ENCODE measurements around the gene DAD1.

The DAD1 gene

DNA sequence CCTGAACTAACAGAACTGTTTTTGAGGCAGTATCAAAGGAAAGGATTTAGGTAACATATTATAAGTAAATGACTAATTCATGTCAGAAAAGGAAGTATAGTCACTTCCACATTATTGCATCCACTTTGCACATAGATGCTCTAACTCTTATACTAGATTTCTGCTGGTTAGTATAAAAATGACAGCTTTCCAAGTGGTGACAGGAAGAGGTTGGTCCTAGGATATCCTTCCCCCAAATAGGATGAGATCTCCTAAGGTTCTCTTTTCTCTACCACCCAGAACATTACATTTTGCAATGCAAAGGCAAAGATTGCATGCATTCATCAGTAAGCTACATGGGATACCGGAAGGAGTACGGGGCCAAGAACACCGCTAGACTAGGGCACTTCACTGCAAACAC, 15.2 kb downstream of the DAD1 start:
- POLR2A ChIA-PET = no interaction called here
- peaks cover 2% of the 10 kb centered on the region; the same call in 1 of the 2 replicates for H3K4me1 ChIP-seq (ENCODE audit: control insufficient read depth, insufficient read depth, low read length)

DNA sequence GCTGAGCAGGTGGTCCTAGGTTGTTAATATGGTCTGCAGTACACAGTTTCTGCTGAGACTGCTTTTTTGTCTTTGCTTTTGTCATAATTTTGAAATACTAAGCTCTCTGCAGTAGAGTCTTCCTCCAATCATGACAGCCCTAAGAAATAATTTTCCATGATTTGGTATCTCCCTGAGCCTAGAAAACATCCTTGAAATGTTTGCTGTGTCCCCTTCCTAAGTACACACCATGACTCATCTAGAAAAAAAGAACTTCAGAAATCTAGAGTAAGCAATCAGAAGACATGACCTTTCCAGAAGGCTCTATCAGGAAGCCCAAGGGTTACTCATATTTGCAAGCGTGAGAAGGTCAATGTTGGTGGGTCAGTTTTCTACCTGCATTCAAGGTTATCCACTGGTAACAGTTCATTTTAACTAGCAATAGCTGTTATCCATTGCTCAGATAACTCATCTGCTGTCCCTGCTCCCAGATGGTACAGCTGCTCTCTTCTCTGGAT, 16.4 kb downstream of the DAD1 start:
- H3K36me3 ChIP-seq (ENCODE audit: control insufficient read depth in 2 of 2, insufficient read depth in 1 of 2, low read length in 2 of 2) = peaks cover 65 to 66% of the 10 kb centered on the region in 2 experiments
- H3K9me3 ChIP-seq (ENCODE audit: control insufficient read depth, insufficient read depth, low read depth, low read length) = no peaks in the 10 kb centered on the region
- CTCF ChIA-PET = interaction anchor here (0.8 to 4.6 kb wide), 11 partner anchors 12 to 281 kb away, joined by 3 to 91 read pairs (median 32); partner anchors contain the start of genes DAD1 and OR6J1
- no peak overlapping the region for H3K4me3 ChIP-seq (ENCODE audit: low read depth, low read length)
- TF ChIP-seq, protein P1, sequence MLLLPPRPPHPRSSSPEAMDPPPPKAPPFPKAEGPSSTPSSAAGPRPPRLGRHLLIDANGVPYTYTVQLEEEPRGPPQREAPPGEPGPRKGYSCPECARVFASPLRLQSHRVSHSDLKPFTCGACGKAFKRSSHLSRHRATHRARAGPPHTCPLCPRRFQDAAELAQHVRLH (tag by site-specific recombination; IDR thresholded peaks at IDR 0.05) = no peak
- TF ChIP-seq, protein P2, sequence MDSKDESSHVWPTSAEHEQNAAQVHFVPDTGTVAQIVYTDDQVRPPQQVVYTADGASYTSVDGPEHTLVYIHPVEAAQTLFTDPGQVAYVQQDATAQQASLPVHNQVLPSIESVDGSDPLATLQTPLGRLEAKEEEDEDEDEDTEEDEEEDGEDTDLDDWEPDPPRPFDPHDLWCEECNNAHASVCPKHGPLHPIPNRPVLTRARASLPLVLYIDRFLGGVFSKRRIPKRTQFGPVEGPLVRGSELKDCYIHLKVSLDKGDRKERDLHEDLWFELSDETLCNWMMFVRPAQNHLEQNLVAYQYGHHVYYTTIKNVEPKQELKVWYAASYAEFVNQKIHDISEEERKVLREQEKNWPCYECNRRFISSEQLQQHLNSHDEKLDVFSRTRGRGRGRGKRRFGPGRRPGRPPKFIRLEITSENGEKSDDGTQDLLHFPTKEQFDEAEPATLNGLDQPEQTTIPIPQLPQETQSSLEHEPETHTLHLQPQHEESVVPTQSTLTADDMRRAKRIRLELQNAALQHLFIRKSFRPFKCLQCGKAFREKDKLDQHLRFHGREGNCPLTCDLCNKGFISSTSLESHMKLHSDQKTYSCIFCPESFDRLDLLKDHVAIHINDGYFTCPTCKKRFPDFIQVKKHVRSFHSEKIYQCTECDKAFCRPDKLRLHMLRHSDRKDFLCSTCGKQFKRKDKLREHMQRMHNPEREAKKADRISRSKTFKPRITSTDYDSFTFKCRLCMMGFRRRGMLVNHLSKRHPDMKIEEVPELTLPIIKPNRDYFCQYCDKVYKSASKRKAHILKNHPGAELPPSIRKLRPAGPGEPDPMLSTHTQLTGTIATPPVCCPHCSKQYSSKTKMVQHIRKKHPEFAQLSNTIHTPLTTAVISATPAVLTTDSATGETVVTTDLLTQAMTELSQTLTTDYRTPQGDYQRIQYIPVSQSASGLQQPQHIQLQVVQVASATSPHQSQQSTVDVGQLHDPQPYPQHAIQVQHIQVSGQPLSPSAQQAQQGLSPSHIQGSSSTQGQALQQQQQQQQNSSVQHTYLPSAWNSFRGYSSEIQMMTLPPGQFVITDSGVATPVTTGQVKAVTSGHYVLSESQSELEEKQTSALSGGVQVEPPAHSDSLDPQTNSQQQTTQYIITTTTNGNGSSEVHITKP (tag by site-specific recombination; IDR thresholded peaks at IDR 0.05) = peak; percentile 57
- TF ChIP-seq, protein P3, sequence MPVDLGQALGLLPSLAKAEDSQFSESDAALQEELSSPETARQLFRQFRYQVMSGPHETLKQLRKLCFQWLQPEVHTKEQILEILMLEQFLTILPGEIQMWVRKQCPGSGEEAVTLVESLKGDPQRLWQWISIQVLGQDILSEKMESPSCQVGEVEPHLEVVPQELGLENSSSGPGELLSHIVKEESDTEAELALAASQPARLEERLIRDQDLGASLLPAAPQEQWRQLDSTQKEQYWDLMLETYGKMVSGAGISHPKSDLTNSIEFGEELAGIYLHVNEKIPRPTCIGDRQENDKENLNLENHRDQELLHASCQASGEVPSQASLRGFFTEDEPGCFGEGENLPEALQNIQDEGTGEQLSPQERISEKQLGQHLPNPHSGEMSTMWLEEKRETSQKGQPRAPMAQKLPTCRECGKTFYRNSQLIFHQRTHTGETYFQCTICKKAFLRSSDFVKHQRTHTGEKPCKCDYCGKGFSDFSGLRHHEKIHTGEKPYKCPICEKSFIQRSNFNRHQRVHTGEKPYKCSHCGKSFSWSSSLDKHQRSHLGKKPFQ (tag by site-specific recombination; IDR thresholded peaks at IDR 0.05) = no peak
- peaks cover 2% of the 10 kb centered on the region; the same call in 1 of the 2 replicates for H3K4me1 ChIP-seq (ENCODE audit: control insufficient read depth, insufficient read depth, low read length)
- POLR2A ChIA-PET = no interaction called here
- H3K27ac ChIP-seq (ENCODE audit: extremely low read depth, low read depth, low read length) = no peak overlapping the region

More for the DNA sequence above, 15.2 kb downstream of the DAD1 start:
- H3K27ac ChIP-seq (ENCODE audit: extremely low read depth, low read depth, low read length) = no peak overlapping the region
- CTCF ChIA-PET = interaction anchor here (0.7 to 1.4 kb wide), 3 partner anchors 17 to 249 kb away, joined by 3 to 4 read pairs (median 4); no protein-coding TSS in a partner anchor
- TF ChIP-seq, protein P4, sequence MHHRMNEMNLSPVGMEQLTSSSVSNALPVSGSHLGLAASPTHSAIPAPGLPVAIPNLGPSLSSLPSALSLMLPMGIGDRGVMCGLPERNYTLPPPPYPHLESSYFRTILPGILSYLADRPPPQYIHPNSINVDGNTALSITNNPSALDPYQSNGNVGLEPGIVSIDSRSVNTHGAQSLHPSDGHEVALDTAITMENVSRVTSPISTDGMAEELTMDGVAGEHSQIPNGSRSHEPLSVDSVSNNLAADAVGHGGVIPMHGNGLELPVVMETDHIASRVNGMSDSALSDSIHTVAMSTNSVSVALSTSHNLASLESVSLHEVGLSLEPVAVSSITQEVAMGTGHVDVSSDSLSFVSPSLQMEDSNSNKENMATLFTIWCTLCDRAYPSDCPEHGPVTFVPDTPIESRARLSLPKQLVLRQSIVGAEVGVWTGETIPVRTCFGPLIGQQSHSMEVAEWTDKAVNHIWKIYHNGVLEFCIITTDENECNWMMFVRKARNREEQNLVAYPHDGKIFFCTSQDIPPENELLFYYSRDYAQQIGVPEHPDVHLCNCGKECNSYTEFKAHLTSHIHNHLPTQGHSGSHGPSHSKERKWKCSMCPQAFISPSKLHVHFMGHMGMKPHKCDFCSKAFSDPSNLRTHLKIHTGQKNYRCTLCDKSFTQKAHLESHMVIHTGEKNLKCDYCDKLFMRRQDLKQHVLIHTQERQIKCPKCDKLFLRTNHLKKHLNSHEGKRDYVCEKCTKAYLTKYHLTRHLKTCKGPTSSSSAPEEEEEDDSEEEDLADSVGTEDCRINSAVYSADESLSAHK (tag by site-specific recombination; IDR thresholded peaks at IDR 0.05) = no peak
- TF ChIP-seq OSR2 (tag by site-specific recombination; IDR thresholded peaks at IDR 0.05) = no peak
- TF ChIP-seq MZF1 (tag by site-specific recombination; IDR thresholded peaks at IDR 0.05; ENCODE audit: borderline replicate concordance) = no peak
- TF ChIP-seq ZNF776 (tag by site-specific recombination; IDR thresholded peaks at IDR 0.05; ENCODE audit: borderline replicate concordance) = no peak
- no peak for TF ChIP-seq ZNF16 (tag by site-specific recombination; IDR thresholded peaks at IDR 0.05; ENCODE audit: low read depth)
- H3K9me3 ChIP-seq (ENCODE audit: control insufficient read depth, insufficient read depth, low read depth, low read length) = no peaks in the 10 kb centered on the region
- no peak overlapping the region for H3K4me3 ChIP-seq (ENCODE audit: low read depth, low read length)
- peaks cover 58 to 59% of the 10 kb centered on the region in 2 experiments for H3K36me3 ChIP-seq (ENCODE audit: control insufficient read depth in 2 of 2, insufficient read depth in 1 of 2, low read length in 2 of 2)

DNA sequence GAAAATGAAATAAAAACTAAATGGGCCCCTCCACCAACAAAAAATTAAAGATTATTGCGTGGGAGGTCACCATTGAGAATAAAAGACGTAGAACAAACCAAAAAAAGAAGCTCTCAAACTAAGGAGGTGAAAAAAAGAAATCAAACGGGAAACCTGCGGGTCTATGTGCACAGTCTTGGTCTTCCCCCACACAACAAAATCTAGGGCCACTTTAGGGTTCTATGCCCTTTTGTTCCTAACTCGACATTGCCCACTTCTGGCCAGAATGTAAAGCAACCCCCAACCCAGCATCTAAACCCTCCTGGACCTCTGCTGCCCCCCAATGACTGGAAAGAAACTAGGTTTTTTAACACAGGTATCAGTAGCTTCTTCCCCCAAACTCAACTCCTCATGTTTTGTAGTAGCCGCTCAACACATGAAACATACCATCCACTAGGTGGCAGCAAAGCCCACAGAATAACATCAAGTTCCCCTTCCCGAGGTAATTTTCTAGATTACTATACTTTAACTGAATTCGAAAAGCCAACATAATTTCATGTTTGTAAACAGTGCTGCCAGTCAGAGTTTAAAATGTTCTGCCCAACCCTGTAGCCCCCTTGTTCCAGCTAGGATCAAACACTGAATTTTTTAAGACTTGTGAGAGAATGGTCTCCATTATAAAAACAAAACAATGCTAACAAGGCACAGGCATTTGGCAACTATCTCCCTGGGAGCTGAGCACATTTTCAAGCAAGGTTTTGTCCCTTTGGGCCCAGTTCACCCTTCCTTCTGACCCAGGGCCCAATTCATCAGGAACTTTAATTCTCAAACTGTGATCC, 18.7 kb downstream of the DAD1 start:
- POLR2A ChIA-PET = interaction anchor here (0.6 to 1.7 kb wide), 3 partner anchors 19 to 403 kb away, joined by 3 to 6 read pairs (median 3); partner anchors contain the start of genes DAD1 and REM2
- H3K27ac ChIP-seq (ENCODE audit: extremely low read depth, low read depth, low read length) = no peak overlapping the region
- H3K4me3 ChIP-seq (ENCODE audit: low read depth, low read length) = no peak overlapping the region
- TF ChIP-seq, protein P5, sequence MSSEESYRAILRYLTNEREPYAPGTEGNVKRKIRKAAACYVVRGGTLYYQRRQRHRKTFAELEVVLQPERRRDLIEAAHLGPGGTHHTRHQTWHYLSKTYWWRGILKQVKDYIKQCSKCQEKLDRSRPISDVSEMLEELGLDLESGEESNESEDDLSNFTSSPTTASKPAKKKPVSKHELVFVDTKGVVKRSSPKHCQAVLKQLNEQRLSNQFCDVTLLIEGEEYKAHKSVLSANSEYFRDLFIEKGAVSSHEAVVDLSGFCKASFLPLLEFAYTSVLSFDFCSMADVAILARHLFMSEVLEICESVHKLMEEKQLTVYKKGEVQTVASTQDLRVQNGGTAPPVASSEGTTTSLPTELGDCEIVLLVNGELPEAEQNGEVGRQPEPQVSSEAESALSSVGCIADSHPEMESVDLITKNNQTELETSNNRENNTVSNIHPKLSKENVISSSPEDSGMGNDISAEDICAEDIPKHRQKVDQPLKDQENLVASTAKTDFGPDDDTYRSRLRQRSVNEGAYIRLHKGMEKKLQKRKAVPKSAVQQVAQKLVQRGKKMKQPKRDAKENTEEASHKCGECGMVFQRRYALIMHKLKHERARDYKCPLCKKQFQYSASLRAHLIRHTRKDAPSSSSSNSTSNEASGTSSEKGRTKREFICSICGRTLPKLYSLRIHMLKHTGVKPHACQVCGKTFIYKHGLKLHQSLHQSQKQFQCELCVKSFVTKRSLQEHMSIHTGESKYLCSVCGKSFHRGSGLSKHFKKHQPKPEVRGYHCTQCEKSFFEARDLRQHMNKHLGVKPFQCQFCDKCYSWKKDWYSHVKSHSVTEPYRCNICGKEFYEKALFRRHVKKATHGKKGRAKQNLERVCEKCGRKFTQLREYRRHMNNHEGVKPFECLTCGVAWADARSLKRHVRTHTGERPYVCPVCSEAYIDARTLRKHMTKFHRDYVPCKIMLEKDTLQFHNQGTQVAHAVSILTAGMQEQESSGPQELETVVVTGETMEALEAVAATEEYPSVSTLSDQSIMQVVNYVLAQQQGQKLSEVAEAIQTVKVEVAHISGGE (tag by site-specific recombination; conservative IDR thresholded peaks at IDR 0.05; ENCODE audit: low read depth) = peak; percentile 89
- TF ChIP-seq, protein P6, sequence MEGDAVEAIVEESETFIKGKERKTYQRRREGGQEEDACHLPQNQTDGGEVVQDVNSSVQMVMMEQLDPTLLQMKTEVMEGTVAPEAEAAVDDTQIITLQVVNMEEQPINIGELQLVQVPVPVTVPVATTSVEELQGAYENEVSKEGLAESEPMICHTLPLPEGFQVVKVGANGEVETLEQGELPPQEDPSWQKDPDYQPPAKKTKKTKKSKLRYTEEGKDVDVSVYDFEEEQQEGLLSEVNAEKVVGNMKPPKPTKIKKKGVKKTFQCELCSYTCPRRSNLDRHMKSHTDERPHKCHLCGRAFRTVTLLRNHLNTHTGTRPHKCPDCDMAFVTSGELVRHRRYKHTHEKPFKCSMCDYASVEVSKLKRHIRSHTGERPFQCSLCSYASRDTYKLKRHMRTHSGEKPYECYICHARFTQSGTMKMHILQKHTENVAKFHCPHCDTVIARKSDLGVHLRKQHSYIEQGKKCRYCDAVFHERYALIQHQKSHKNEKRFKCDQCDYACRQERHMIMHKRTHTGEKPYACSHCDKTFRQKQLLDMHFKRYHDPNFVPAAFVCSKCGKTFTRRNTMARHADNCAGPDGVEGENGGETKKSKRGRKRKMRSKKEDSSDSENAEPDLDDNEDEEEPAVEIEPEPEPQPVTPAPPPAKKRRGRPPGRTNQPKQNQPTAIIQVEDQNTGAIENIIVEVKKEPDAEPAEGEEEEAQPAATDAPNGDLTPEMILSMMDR (tag by site-specific recombination; IDR thresholded peaks at IDR 0.05) = peak; percentile 83
- TF ChIP-seq BCL11B (tag by site-specific recombination; IDR thresholded peaks at IDR 0.05; ENCODE audit: low read depth) = no peak
- peak; percentile 74 for TF ChIP-seq ZNF654 (tag by site-specific recombination; IDR thresholded peaks at IDR 0.05; ENCODE audit: low read depth)
- no peak for TF ChIP-seq ZNF629 (tag by site-specific recombination; IDR thresholded peaks at IDR 0.05)
- 0 out of 2 replicates have a peak, but pooled peaks have one; percentile 15 for TF ChIP-seq SP7 (tag by site-specific recombination; IDR thresholded peaks at IDR 0.05)

More for the DNA sequence above, 18.7 kb downstream of the DAD1 start:
- Histone ChIP-seq H3K36me3 (ENCODE audit: control insufficient read depth in 2 of 2, insufficient read depth in 1 of 2, low read length in 2 of 2) (peaks cover 71 to 72% of the 10 kb centered on the region in 2 experiments), H3K9me3 (ENCODE audit: control insufficient read depth, insufficient read depth, low read depth, low read length) (no peaks in the 10 kb centered on the region), H3K4me1 (ENCODE audit: control insufficient read depth, insufficient read depth, low read length) (peaks cover 2% of the 10 kb centered on the region; the same call in 1 of the 2 replicates)
- CTCF ChIA-PET = interaction anchor here (0.6 to 4.6 kb wide), 92 partner anchors 8 to 1243 kb away, joined by 3 to 91 read pairs (median 4); partner anchors contain the start of genes ABHD4, DAD1, OR6J1 and OXA1L
